SHP77 treated with DMSO at 0.1 percent for 48 hours (cell line): ENCODE data around the gene GALNT18.

ENCODE experiments used
- DNase-seq: peaks from one replicate; lab custom pipeline; 2025; lab: John Stamatoyannopoulos, UW

GALNT18 gene

GRCh38 chr11:11268119-11268518, 353.7 kb downstream of the GALNT18 start:
- no peak for DNase-seq

- no peak for DNase-seq
Observed at GRCh38 chr11:11267312-11267711, 354.5 kb downstream of the GALNT18 start.

GRCh38 chr11:11265994-11266606, 355.7 kb downstream of the GALNT18 start:
- DNase-seq = no peak

GRCh38 chr11:11265320-11265719, 356.5 kb downstream of the GALNT18 start:
- no peak for DNase-seq

GRCh38 chr11:11263238-11264005, 358.4 kb downstream of the GALNT18 start:
- no peak for DNase-seq

- no peak for DNase-seq
Observed at GRCh38 chr11:11262171-11262920, 359.5 kb downstream of the GALNT18 start.

GRCh38 chr11:11261629-11262028, 360.2 kb downstream of the GALNT18 start:
- DNase-seq = no peak

- no peak for DNase-seq
Observed at GRCh38 chr11:11260903-11261302, 360.9 kb downstream of the GALNT18 start.

- DNase-seq = no peak
Observed at GRCh38 chr11:11253995-11254394, 367.8 kb downstream of the GALNT18 start.

GRCh38 chr11:11253497-11253896, 368.3 kb downstream of the GALNT18 start:
- no peak for DNase-seq

GRCh38 chr11:11252403-11252802, 369.4 kb downstream of the GALNT18 start:
- peak; percentile 64 for DNase-seq

- DNase-seq = no peak
Observed at GRCh38 chr11:11251394-11251970, 370.3 kb downstream of the GALNT18 start.

GRCh38 chr11:11250470-11250869, 371.3 kb downstream of the GALNT18 start:
- DNase-seq = no peak

- no peak for DNase-seq
Observed at GRCh38 chr11:11247576-11247975, 374.2 kb downstream of the GALNT18 start.

- DNase-seq = no peak
Observed at GRCh38 chr11:11247086-11247485, 374.7 kb downstream of the GALNT18 start.

GRCh38 chr11:11246166-11246565, 375.6 kb downstream of the GALNT18 start:
- no peak for DNase-seq

GRCh38 chr11:11245453-11245852, 376.4 kb downstream of the GALNT18 start:
- no peak for DNase-seq

GRCh38 chr11:11244470-11245080, 377.2 kb downstream of the GALNT18 start:
- no peak for DNase-seq

GRCh38 chr11:11243590-11244469, 378.0 kb downstream of the GALNT18 start:
- no peak for DNase-seq

- DNase-seq = no peak
Observed at GRCh38 chr11:11243209-11243589, 378.6 kb downstream of the GALNT18 start.

GRCh38 chr11:11241284-11241683, 380.5 kb downstream of the GALNT18 start:
- no peak for DNase-seq
